Vagina (tissue), 2 donors: ENCODE results near the gene TDRD6.

ENCODE experiments used
- POLR2A ChIP-seq, 2 donors: fragments of 450-650 bp; IDR thresholded peaks; one replicate each; pipeline ENCODE4 v1.6.1; 2017; ENCODE audit warnings: antibody characterized with exemption in 2 of 2, mild to moderate bottlenecking in 2 of 2, moderate library complexity in 2 of 2
- POLR2AphosphoS5 ChIP-seq, 2 donors: sonication (generic); formaldehyde crosslinking; IDR thresholded peaks; one replicate each; pipeline ENCODE4 v1.9.0; 2017; ENCODE audit warnings: antibody characterized with exemption in 2 of 2, mild to moderate bottlenecking in 2 of 2, low read depth in 1 of 2; ENCODE audit not compliant: insufficient read depth in 1 of 2
- TF ChIP-seq, protein P1 (sequence below), 3 experiments: fragments of 450-650 bp in 2 of 3; fragments of 200-600 bp in 1 of 3; sonication (generic) in 1 of 3; IDR thresholded peaks; one replicate each; pipeline ENCODE4 v1.5.1; 2017 to 2019; ENCODE audit warnings: antibody characterized with exemption in 3 of 3, mild to moderate bottlenecking in 2 of 3, moderate library complexity in 2 of 3

DNA sequence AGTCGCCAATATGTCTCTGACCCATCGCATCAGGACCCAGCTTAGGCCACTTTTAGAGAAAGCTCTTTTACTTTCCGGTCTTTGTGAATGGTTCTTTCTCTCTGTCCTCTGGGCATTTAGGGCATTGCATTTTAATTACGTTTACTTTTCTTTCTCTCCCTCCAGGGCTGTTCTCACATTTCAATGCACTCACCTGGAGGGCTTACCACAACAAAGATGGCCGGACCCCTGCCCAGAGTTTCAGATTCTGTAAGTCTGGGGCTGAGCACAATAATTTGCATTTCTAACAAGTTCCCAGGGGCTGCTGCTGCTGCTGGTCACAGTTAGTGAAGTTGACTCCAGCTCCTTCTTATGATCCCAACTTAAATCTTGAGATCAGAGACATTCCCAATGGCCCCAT, 62.0 kb downstream of the TDRD6 start:
- TF ChIP-seq, protein P1, sequence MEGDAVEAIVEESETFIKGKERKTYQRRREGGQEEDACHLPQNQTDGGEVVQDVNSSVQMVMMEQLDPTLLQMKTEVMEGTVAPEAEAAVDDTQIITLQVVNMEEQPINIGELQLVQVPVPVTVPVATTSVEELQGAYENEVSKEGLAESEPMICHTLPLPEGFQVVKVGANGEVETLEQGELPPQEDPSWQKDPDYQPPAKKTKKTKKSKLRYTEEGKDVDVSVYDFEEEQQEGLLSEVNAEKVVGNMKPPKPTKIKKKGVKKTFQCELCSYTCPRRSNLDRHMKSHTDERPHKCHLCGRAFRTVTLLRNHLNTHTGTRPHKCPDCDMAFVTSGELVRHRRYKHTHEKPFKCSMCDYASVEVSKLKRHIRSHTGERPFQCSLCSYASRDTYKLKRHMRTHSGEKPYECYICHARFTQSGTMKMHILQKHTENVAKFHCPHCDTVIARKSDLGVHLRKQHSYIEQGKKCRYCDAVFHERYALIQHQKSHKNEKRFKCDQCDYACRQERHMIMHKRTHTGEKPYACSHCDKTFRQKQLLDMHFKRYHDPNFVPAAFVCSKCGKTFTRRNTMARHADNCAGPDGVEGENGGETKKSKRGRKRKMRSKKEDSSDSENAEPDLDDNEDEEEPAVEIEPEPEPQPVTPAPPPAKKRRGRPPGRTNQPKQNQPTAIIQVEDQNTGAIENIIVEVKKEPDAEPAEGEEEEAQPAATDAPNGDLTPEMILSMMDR (IDR thresholded peaks at IDR 0.05) = no peak
- TF ChIP-seq POLR2A (IDR thresholded peaks at IDR 0.05) (no peak), POLR2AphosphoS5 (IDR thresholded peaks at IDR 0.05; ENCODE audit: insufficient read depth in 1 of 2, low read depth in 1 of 2) (no peak)
